Tibial nerve (tissue), 3 donors: ENCODE measurements around the gene LCN2.

Experiments used
- POLR2A ChIP-seq, 2 donors: fragments of 450-650 bp; IDR thresholded peaks; one replicate each; pipeline ENCODE4 v1.6.1; 2017; ENCODE audit warnings: antibody characterized with exemption in 2 of 2, mild to moderate bottlenecking in 2 of 2, moderate library complexity in 2 of 2
- TF ChIP-seq, protein P1 (sequence below), 5 experiments: fragments of 200-600 bp in 3 of 5; fragments of 450-650 bp in 2 of 5; sonication (generic) in 3 of 5; IDR thresholded peaks; one replicate each; pipeline ENCODE4 v1.5.1; 2016 to 2019; ENCODE audit warnings: antibody characterized with exemption in 5 of 5, mild to moderate bottlenecking in 3 of 5, moderate library complexity in 2 of 5

DNA sequence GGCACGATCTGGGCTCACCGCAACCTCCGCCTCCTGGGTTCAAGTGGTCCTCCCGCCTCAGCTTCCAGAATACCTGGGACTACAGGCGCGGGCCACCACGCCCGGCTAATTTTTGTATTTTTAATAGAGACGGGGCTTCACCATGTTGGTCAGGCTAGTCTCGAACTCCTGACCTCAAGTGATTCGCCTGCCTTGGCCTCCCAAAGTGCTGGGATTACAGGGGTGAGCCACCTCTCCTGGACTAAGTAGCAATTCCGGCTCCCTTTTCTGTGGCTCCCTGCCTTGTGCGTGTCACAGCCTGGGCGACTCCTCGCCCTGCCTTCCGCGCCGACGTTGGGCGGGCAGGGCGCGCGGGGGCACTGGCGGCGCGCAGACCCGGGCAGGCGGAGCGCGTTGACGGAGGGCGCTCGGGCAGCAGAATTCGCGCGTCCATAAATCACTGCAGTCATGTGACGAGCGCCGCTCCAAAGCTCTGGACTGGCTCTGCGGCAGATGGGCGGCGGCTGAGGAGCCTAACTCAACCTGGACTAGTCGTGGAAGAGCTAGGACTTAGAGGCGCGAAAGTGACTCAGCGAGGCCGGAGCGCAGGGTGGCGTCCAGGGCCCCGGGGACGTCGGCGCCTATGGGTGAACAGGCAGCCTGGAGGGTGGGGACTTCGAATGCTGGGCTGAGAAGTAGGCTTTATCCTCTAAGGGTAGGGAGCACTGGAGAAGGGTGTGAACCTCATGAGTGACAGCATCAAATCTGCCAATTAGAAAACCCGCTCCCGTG lies 43.5 kb downstream of the LCN2 start:
- TF ChIP-seq POLR2A (IDR thresholded peaks at IDR 0.05), result peak in 1 of 2 donors; percentile 49
- TF ChIP-seq, protein P1, sequence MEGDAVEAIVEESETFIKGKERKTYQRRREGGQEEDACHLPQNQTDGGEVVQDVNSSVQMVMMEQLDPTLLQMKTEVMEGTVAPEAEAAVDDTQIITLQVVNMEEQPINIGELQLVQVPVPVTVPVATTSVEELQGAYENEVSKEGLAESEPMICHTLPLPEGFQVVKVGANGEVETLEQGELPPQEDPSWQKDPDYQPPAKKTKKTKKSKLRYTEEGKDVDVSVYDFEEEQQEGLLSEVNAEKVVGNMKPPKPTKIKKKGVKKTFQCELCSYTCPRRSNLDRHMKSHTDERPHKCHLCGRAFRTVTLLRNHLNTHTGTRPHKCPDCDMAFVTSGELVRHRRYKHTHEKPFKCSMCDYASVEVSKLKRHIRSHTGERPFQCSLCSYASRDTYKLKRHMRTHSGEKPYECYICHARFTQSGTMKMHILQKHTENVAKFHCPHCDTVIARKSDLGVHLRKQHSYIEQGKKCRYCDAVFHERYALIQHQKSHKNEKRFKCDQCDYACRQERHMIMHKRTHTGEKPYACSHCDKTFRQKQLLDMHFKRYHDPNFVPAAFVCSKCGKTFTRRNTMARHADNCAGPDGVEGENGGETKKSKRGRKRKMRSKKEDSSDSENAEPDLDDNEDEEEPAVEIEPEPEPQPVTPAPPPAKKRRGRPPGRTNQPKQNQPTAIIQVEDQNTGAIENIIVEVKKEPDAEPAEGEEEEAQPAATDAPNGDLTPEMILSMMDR (IDR thresholded peaks at IDR 0.05), result peak in 3 of 5 experiments; percentile 15 to 52 (median 46)
